K562 (cell line): ENCODE data around the gene EPHA7. TPM values are rescaled to one million over a fixed set of nuclear protein-coding genes. Genes with fewer than 3 reads are reported as not detected.

Source experiments
- NUFIP1 ChIP-seq: fragments of 450-650 bp; IDR thresholded peaks from 2 replicates; pipeline ENCODE4 v1.6.1; 2018; ENCODE audit not compliant: partially characterized antibody
- RBBP5 ChIP-seq: fragments of 200-600 bp; sonication (generic); IDR thresholded peaks from 2 replicates; pipeline ENCODE4 v1.6.1; 2012; ENCODE audit warnings: borderline replicate concordance, mild to moderate bottlenecking, low read length, control low read depth, inconsistent platforms; ENCODE audit not compliant: insufficient read depth, poor library complexity, severe bottlenecking
- REST ChIP-seq, 2 experiments: fragments of 450-650 bp; formaldehyde crosslinking in 1 of 2; IDR thresholded peaks; 2 replicates each; pipeline versions ENCODE4 v1.4.0 to v1.6.1; 2014 to 2020; ENCODE audit warnings: mild to moderate bottlenecking in 2 of 2, borderline replicate concordance in 1 of 2, low read depth in 1 of 2
- SAFB ChIP-seq: fragments of 200-400 bp; formaldehyde crosslinking; IDR thresholded peaks from 2 replicates; pipeline ENCODE4 v1.6.1; 2017; ENCODE audit warnings: low read depth, low read length, borderline replicate concordance
- TCF7 ChIP-seq: sonication (generic); IDR thresholded peaks from 2 replicates; pipeline ENCODE4 v1.6.1; 2016; ENCODE audit warnings: antibody characterized with exemption, borderline replicate concordance
- polyA plus RNA-seq, 8 experiments: library from polyadenylated mRNA; depleted of rRNA in 4 of 8; stranded (reverse) in 5 of 8; unstranded in 3 of 8; fragments of >200 nt; fragmentation: Nextera tagmentation in 2 of 8; fragmentation: Illumina TruSeq in 1 of 8; extraction: Ambion mirVana in 2 of 8; extraction: Trizol in 1 of 8; gene quantifications; 2 replicates each; pipeline versions ENCODE4 v1.2.1 to v1.2.3, GENCODE V29; 2011 to 2014; ENCODE audit warnings: inconsistent platforms in 1 of 8, missing spikeins in 1 of 8
- total RNA-seq, 7 experiments: library from RNA; depleted of rRNA in 6 of 7; stranded (reverse); fragments of >200 nt in 6 of 7; fragmentation: Illumina TruSeq in 2 of 7; extraction: Trizol in 2 of 7; gene quantifications; 2 replicates each; pipeline versions ENCODE4 v1.2.1 to v1.2.3, GENCODE V29; 2011 to 2021; ENCODE audit warnings: low replicate concordance in 1 of 7
- TF ChIP-seq, protein P1 (sequence below): IDR thresholded peaks from 2 replicates; pipeline ENCODE4 v1.6.1; 2011; ENCODE audit warnings: borderline replicate concordance, low read depth, mild to moderate bottlenecking, moderate library complexity, low read length; ENCODE audit not compliant: insufficient read depth, poor library complexity, severe bottlenecking
- TF ChIP-seq, protein P2 (sequence below): fragments of 250-450 bp; sonication (Bioruptor Pico); IDR thresholded peaks from 2 replicates; pipeline ENCODE4 v1.4.0; 2020

The EPHA7 gene
- total and polyA plus RNA-seq, 9 of the 15 experiments (the other 6 are each of a cell fraction or from before 2014, with no cell fraction given): not detected

DNA sequence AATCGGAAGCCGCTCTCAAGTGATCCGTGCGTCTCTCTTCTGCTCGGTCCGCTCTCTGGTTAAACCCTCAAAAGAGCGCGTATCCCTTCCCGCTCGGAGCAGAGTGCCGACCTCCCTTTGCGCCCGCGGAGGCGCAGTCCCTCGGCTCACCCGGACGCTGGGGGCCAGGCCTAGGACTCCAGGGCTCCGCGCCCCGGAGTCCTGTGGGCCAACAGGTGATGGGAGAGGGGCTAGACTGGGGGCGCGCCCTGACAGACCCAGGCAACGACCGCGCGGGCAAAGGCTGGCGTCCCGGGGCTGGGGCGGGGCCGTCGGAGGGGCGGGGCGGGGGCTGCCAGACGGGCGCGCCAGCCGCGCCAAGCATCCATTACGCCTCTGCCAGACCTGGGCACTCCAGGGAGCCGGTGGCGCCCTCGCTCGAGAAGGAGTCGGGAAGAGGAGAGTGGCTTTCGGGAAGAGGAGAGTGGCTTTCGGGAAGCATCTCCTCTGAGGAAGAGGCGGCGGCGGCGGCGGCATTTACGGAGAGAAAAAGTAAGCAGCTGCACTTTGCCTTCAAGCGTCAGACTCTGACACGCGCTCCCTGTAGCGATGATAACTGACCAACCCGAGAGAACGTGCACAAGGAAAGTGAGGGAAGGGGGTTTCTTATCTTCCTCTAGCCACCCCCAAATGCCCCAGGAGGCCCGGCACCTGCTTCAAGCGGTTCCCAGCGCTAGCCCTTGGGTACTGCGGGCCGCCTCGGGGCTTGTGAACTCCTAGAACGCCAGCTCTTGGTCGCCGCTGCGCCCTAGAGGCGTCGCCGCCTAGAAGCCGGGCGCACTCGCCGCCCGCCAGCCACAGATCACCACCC, 2.6 kb downstream of the EPHA7 start (continued):
- TF ChIP-seq, protein P1, sequence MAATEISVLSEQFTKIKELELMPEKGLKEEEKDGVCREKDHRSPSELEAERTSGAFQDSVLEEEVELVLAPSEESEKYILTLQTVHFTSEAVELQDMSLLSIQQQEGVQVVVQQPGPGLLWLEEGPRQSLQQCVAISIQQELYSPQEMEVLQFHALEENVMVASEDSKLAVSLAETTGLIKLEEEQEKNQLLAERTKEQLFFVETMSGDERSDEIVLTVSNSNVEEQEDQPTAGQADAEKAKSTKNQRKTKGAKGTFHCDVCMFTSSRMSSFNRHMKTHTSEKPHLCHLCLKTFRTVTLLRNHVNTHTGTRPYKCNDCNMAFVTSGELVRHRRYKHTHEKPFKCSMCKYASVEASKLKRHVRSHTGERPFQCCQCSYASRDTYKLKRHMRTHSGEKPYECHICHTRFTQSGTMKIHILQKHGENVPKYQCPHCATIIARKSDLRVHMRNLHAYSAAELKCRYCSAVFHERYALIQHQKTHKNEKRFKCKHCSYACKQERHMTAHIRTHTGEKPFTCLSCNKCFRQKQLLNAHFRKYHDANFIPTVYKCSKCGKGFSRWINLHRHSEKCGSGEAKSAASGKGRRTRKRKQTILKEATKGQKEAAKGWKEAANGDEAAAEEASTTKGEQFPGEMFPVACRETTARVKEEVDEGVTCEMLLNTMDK: no peak
- no peak for TF ChIP-seq RBBP5
- TF ChIP-seq SAFB: no peak
- TF ChIP-seq TCF7: no peak
- no peak for TF ChIP-seq REST (IDR thresholded peaks at IDR 0.05; ENCODE audit: borderline replicate concordance)
- TF ChIP-seq REST (CRISPR knock-in tag; IDR thresholded peaks at IDR 0.05; ENCODE audit: low read depth): no peak
- no peak for TF ChIP-seq NUFIP1
- TF ChIP-seq, protein P2, sequence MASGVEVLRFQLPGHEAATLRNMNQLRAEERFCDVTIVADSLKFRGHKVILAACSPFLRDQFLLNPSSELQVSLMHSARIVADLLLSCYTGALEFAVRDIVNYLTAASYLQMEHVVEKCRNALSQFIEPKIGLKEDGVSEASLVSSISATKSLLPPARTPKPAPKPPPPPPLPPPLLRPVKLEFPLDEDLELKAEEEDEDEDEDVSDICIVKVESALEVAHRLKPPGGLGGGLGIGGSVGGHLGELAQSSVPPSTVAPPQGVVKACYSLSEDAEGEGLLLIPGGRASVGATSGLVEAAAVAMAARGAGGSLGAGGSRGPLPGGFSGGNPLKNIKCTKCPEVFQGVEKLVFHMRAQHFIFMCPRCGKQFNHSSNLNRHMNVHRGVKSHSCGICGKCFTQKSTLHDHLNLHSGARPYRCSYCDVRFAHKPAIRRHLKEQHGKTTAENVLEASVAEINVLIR (CRISPR knock-in tag): no peak
